Measurements from ENCODE around the gene TBC1D2B. TPM values are rescaled to one million over a fixed set of nuclear protein-coding genes. Genes with fewer than 3 reads are reported as not detected.
A peak's percentile ranks its signal among the peaks of the same experiment; 100 is the strongest.

The TBC1D2B gene
- total RNA-seq, 1 donor from 2014 or later, result 58.1 TPM

- Mint-ChIP-seq H3K27ac (ENCODE audit: unreplicated experiment) (peak overlapping the region; percentile 75), H3K4me1 (ENCODE audit: low read depth) (peaks cover 30% of the 10 kb centered on the region), H3K4me3 (ENCODE audit: unreplicated experiment) (peak overlapping the region; percentile 8), H3K27me3 (ENCODE audit: low read depth) (no peaks in the 10 kb centered on the region), H3K36me3 (ENCODE audit: low read depth) (no peaks in the 10 kb centered on the region), H3K9me3 (ENCODE audit: low read depth) (no peaks in the 10 kb centered on the region)
- TF ChIP-seq CTCF (IDR thresholded peaks at IDR 0.05), result no peak
- DNase-seq (ENCODE audit: low spot score), result no peak
Observed at GRCh38 chr15:78061963-78062427, 15.5 kb downstream of the TBC1D2B start.

DNA sequence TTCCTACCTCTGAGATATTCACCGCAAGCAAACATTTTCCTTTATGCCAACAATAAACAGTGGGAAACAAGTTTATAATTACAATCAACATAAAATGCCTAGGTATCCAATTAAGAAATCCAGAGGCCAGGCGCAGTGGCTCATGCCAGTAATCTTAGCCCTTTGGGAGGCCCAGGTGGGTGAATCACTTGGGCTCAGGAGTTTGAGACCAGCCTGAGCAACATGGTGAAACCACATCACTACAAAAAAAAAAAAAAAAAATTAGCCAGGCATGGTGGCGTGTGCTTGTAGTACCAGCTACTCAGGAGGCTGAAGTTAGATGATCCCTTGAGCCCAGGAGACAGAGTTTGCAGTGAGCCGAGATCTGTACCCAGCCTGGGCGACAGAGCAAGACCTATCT is 17.3 kb downstream of the TBC1D2B start:
- no peak for TF ChIP-seq CTCF (IDR thresholded peaks at IDR 0.05)
- DNase-seq (ENCODE audit: low spot score), result no peak

GRCh38 chr15:78059110-78059839 is 18.2 kb downstream of the TBC1D2B start:
- Mint-ChIP-seq H3K4me3 (ENCODE audit: unreplicated experiment) (no peak overlapping the region), H3K36me3 (ENCODE audit: low read depth) (no peaks in the 10 kb centered on the region), H3K27ac (ENCODE audit: unreplicated experiment) (peak overlapping the region; percentile 32), H3K27me3 (ENCODE audit: low read depth) (no peaks in the 10 kb centered on the region), H3K9me3 (ENCODE audit: low read depth) (no peaks in the 10 kb centered on the region), H3K4me1 (ENCODE audit: low read depth) (peaks cover 54% of the 10 kb centered on the region)
- DNase-seq (ENCODE audit: low spot score), result no peak
- no peak for TF ChIP-seq CTCF (IDR thresholded peaks at IDR 0.05)

More for the DNA sequence above, 17.3 kb downstream of the TBC1D2B start:
- Mint-ChIP-seq H3K36me3 (ENCODE audit: low read depth) (no peaks in the 10 kb centered on the region), H3K27me3 (ENCODE audit: low read depth) (no peaks in the 10 kb centered on the region), H3K4me3 (ENCODE audit: unreplicated experiment) (no peak overlapping the region), H3K4me1 (ENCODE audit: low read depth) (peaks cover 48% of the 10 kb centered on the region), H3K9me3 (ENCODE audit: low read depth) (no peaks in the 10 kb centered on the region), H3K27ac (ENCODE audit: unreplicated experiment) (no peak overlapping the region)

GRCh38 chr15:78058401-78058935 is 19.0 kb downstream of the TBC1D2B start:
- DNase-seq (ENCODE audit: low spot score), result no peak
- Mint-ChIP-seq H3K4me1 (ENCODE audit: low read depth) (peaks cover 54% of the 10 kb centered on the region), H3K27ac (ENCODE audit: unreplicated experiment) (no peak overlapping the region), H3K9me3 (ENCODE audit: low read depth) (no peaks in the 10 kb centered on the region), H3K27me3 (ENCODE audit: low read depth) (no peaks in the 10 kb centered on the region), H3K4me3 (ENCODE audit: unreplicated experiment) (no peak overlapping the region), H3K36me3 (ENCODE audit: low read depth) (no peaks in the 10 kb centered on the region)
- TF ChIP-seq CTCF (IDR thresholded peaks at IDR 0.05), result no peak

- no peak for DNase-seq (ENCODE audit: low spot score)
- no peaks in the 10 kb centered on the region for H3K9me3 Mint-ChIP-seq (ENCODE audit: low read depth)
Observed at GRCh38 chr15:78057803-78058202, 19.7 kb downstream of the TBC1D2B start.

More at GRCh38 chr15:78057803-78058202, 19.7 kb downstream of the TBC1D2B start:
- Mint-ChIP-seq H3K27ac (ENCODE audit: unreplicated experiment) (no peak overlapping the region), H3K36me3 (ENCODE audit: low read depth) (peaks cover 3% of the 10 kb centered on the region), H3K4me1 (ENCODE audit: low read depth) (peaks cover 54% of the 10 kb centered on the region), H3K27me3 (ENCODE audit: low read depth) (no peaks in the 10 kb centered on the region), H3K4me3 (ENCODE audit: unreplicated experiment) (no peak overlapping the region)
- no peak for TF ChIP-seq CTCF (IDR thresholded peaks at IDR 0.05)
